Fibroblast of the conjunctiva (primary cell): ENCODE data around the gene HCAR2.
"Not testable (repeated sequence)": the region's sequence is repeated elsewhere in the genome, so short reads cannot be mapped to it uniquely, and the experiment has no call there.

Experiments used
- DNase-seq: peaks from one replicate; pipeline ENCODE4 v3.0.0-alpha.2; 2010; ENCODE audit warnings: low read depth

HCAR2 gene

DNA sequence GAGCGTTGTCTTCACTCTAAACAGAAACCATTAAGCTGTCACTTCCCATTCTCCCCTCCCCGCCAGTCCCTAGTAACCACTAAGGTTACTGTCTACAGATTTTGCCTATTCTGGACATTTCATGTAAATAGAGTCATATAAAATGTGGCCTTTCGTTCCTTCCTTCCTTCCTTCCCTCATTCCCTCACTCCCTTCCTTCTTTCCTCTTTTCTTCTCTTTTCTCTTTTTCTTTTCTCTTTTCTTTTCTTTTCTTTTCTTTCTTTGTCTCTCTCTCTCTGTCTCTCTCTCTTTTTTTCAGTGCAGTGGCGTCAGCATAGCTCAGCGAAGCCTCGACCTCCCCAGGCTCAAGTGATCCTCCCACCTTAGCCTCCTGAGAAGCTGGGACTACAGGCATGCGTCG, 37.8 kb downstream of the HCAR2 start:
- DNase-seq, result no peak

DNA sequence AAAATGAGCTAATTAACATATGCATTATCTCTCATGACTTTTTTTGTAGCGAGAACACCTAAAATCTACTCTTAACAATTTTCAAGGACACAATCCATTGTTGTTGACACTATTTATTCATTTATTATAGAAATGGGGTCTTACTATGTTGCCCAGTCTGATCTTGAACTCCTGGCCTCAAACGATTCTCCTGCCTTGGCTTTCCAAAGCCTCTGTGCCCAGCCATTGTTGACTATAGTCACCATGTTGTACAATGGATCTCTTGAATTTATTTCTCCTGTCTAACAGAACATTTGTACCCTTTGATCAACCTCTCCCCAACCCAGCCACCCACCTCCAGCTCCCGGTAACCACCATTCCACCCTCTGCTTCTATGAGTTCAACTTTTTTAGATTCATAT, 41.2 kb downstream of the HCAR2 start:
- DNase-seq, result no peak

DNA sequence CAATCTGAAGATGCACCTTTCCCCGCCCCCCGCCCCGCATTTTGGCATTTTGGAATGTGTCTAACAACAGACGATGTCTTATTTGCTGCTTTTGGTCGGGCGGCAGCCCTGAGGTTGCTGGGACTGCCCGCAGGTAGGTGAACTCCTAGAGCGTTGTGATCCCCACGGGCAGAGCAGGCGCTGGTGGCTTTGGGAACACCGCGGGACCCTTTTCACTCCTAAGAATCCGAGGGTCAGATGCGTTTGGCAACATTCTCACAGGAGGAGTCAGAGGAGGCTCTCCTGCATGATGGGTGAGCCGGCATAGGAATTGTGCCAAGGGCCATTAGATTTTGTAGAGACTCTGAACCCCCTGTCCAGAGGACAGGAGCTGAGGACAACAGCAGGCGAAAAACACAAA, 41.9 kb downstream of the HCAR2 start:
- DNase-seq, result no peak

- no peak for DNase-seq
These were observed 43.6 kb downstream of the HCAR2 start for GRCh38 chr12:122659579-122659978.

- DNase-seq, result no peak
These were observed 46.9 kb downstream of the HCAR2 start for GRCh38 chr12:122656298-122656697.

- DNase-seq, result not testable (repeated sequence)
These were observed 49.9 kb downstream of the HCAR2 start for GRCh38 chr12:122653291-122653690.

DNA sequence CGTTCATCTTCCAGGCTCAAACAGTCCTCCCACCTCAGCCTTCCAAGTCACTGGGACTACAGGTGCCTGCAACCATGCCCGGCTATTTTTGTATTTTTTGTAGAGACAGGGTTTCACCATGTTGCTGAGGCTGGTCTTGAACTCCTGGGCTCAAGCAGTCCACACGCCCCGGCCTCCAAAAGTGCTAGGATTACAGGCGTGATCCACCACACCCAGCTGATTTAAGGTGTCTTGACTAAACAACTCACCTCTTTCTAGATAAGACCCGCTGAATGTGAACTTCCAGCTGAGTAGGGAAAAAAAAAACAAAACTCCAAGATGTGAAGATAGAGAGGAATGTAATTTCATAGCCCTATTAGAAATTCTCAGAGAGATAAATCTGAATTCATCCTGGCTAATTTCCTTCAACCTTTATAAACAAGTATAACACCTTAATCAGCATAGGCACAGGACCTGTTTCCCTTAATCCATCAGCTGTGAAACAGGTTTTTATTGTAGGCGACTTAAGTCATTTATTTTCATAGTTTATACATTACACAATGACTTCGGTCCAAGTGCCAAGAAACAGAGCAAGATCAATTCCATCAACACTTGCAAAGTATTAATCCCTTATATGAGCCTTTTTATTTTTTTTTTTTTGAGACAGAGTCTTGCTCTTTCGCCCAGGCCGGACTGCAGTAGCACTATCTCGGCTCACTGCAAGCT, 51.5 kb downstream of the HCAR2 start:
- DNase-seq, result no peak
